Measurements from ENCODE around the gene INIP.
A peak's percentile ranks its signal among the peaks of the same experiment; 100 is the strongest.

INIP gene

DNA sequence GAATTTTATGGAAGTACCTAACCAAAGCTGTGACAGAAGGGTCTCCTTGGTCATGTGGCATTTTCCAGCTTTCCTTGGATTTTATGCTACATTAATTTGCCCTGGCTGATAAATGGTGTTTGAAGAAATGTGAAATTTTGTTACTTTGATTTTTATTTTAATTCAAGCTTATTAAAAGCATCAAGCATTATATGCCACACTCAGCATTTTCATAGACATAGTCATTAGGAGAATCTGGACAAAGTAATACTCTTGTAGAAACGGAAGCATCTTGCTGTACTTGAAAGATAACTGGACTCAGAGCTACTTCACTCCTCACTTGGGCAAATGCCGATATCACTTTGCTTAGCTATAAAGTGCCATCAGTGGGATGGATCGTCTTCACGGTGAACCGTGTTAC is 54.2 kb downstream of the INIP start:
- H3K36me3 ChIP-seq (ENCODE audit: insufficient read depth, low read depth, low read length) = peaks cover 15% of the 10 kb centered on the region
- H3K27ac ChIP-seq (ENCODE audit: low read length) = no peak overlapping the region
- H3K9ac ChIP-seq (ENCODE audit: low read depth, low read length) = no peak overlapping the region
- no peak overlapping the region for H3K4me3 ChIP-seq (ENCODE audit: low read length)
- no peaks in the 10 kb centered on the region for H3K4me1 ChIP-seq (ENCODE audit: insufficient read depth, low read length)
- no peaks in the 10 kb centered on the region for H3K9me3 ChIP-seq (ENCODE audit: insufficient read depth, low read depth, low read length)
- no peaks in the 10 kb centered on the region for H3K27me3 ChIP-seq (ENCODE audit: insufficient read depth, low read length)

DNA sequence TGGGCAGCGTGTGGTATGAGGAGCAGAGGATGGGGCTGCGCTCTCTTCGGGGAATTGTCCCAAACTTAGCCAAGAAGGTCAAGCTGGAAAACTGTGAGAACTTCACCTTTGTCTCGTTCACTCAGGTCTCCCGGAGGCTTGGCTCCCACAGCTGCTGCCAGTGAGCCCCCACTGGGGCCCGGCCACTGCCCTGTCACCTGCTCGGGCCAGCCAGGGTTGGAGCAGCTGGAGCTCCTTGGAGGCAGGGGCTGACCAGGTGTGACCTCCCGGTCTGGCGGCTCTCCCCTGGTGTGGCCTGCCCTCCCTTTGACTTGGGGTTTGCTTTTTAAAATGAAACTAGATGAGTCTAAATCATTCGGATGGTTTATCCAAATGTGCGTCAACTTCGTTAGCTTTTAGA is 58.0 kb downstream of the INIP start:
- Histone ChIP-seq H3K4me3 (ENCODE audit: low read length) (no peak overlapping the region), H3K9ac (ENCODE audit: low read depth, low read length) (no peak overlapping the region), H3K9me3 (ENCODE audit: insufficient read depth, low read depth, low read length) (no peaks in the 10 kb centered on the region), H3K27ac (ENCODE audit: low read length) (no peak overlapping the region), H3K36me3 (ENCODE audit: insufficient read depth, low read depth, low read length) (peaks cover 15% of the 10 kb centered on the region), H3K4me1 (ENCODE audit: insufficient read depth, low read length) (peaks cover 8% of the 10 kb centered on the region; the same call in 1 of the 2 replicates), H3K27me3 (ENCODE audit: insufficient read depth, low read length) (no peaks in the 10 kb centered on the region)

- Histone ChIP-seq H3K9ac (ENCODE audit: low read depth, low read length) (no peak overlapping the region), H3K9me3 (ENCODE audit: insufficient read depth, low read depth, low read length) (no peaks in the 10 kb centered on the region), H3K27me3 (ENCODE audit: insufficient read depth, low read length) (no peaks in the 10 kb centered on the region), H3K4me3 (ENCODE audit: low read length) (no peak overlapping the region), H3K36me3 (ENCODE audit: insufficient read depth, low read depth, low read length) (peaks cover 15% of the 10 kb centered on the region), H3K27ac (ENCODE audit: low read length) (no peak overlapping the region), H3K4me1 (ENCODE audit: insufficient read depth, low read length) (peaks cover 23% of the 10 kb centered on the region; the same call in 1 of the 2 replicates)
Observed at GRCh38 chr9:112655668-112656067, 62.2 kb downstream of the INIP start.

DNA sequence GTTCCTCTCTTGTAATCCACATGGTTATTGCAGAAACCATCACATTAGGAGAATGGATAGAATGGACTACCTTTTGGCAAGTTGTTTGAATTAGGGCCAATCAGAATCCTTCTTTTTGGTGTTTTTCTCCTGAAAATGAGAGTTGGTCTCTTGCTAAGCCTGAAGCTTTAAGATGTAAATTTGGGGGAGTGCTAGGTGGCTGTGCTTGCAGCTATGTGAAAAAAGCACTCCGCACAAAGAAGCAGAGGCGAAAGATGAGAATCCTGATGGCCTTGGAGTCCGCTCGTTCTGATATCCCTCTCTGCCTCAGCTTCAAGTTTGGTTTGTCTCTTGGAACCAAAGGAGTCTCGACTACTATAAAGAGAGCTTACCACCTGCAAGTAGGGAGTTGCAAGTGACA is 63.6 kb downstream of the INIP start:
- H3K36me3 ChIP-seq (ENCODE audit: insufficient read depth, low read depth, low read length) = peaks cover 9% of the 10 kb centered on the region
- H3K27me3 ChIP-seq (ENCODE audit: insufficient read depth, low read length) = no peaks in the 10 kb centered on the region
- peak overlapping the region; percentile 28 for H3K4me3 ChIP-seq (ENCODE audit: low read length)
- no peak overlapping the region for H3K27ac ChIP-seq (ENCODE audit: low read length)
- H3K4me1 ChIP-seq (ENCODE audit: insufficient read depth, low read length) = peaks cover 23% of the 10 kb centered on the region; the same call in 1 of the 2 replicates
- H3K9me3 ChIP-seq (ENCODE audit: insufficient read depth, low read depth, low read length) = 0 out of 2 replicates have a peak, but pooled peaks cover 2% of the 10 kb centered on the region
- peak overlapping the region; percentile 32; the same call in 1 of the 2 replicates for H3K9ac ChIP-seq (ENCODE audit: low read depth, low read length)

DNA sequence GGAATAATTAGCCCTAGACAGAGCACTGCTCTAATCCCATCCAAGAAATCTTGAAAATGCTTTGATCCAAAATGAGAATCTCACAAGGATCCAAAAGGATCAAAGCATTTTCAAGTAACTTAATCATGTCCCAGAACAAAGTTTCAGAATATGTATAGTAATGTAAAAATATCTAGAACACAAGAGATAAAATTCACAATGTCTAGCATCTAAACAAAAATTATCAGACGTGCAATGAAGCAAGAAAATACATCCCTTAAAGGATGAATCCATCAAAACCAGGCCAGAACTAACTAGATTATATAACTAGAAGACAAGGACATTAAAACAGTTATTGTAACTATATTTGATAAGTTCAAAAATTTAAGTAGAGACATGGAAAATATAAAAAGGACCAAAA is 69.3 kb downstream of the INIP start:
- Histone ChIP-seq H3K36me3 (ENCODE audit: insufficient read depth, low read depth, low read length) (peaks cover 17% of the 10 kb centered on the region; the same call in 1 of the 2 replicates), H3K4me3 (ENCODE audit: low read length) (no peak overlapping the region), H3K4me1 (ENCODE audit: insufficient read depth, low read length) (peaks cover 5% of the 10 kb centered on the region; the same call in 1 of the 2 replicates), H3K9ac (ENCODE audit: low read depth, low read length) (no peak overlapping the region), H3K9me3 (ENCODE audit: insufficient read depth, low read depth, low read length) (0 out of 2 replicates have a peak, but pooled peaks cover 3% of the 10 kb centered on the region), H3K27ac (ENCODE audit: low read length) (no peak overlapping the region), H3K27me3 (ENCODE audit: insufficient read depth, low read length) (no peaks in the 10 kb centered on the region)

DNA sequence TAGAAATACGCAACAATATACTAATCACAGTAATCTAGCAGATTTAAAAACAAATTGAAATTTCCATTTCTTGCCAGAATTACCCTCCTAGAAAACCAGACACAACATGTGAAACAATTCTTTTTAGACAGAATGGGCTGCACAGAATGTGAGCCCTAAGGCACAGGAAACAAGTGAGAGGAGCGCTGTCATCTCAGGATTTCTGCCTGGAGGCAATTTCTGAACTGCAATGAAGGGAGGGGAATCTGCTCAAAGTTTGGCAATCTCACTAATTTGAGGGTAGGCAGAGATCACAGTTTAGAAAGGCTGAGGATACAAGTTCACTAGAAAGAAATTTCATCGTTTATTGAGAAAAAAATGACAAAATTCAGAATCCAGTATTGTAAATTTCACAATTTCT is 70.3 kb downstream of the INIP start:
- no peak overlapping the region for H3K4me3 ChIP-seq (ENCODE audit: low read length)
- H3K9ac ChIP-seq (ENCODE audit: low read depth, low read length) = no peak overlapping the region
- no peaks in the 10 kb centered on the region for H3K4me1 ChIP-seq (ENCODE audit: insufficient read depth, low read length)
- no peak overlapping the region for H3K27ac ChIP-seq (ENCODE audit: low read length)
- H3K27me3 ChIP-seq (ENCODE audit: insufficient read depth, low read length) = no peaks in the 10 kb centered on the region
- peaks cover 17% of the 10 kb centered on the region; the same call in 1 of the 2 replicates for H3K36me3 ChIP-seq (ENCODE audit: insufficient read depth, low read depth, low read length)
- H3K9me3 ChIP-seq (ENCODE audit: insufficient read depth, low read depth, low read length) = 0 out of 2 replicates have a peak, but pooled peaks cover 3% of the 10 kb centered on the region

GRCh38 chr9:112642126-112642525 is 75.8 kb downstream of the INIP start:
- Histone ChIP-seq H3K27me3 (ENCODE audit: insufficient read depth, low read length) (no peaks in the 10 kb centered on the region), H3K9ac (ENCODE audit: low read depth, low read length) (no peak overlapping the region), H3K36me3 (ENCODE audit: insufficient read depth, low read depth, low read length) (no peaks in the 10 kb centered on the region), H3K9me3 (ENCODE audit: insufficient read depth, low read depth, low read length) (peaks cover 13% of the 10 kb centered on the region), H3K4me1 (ENCODE audit: insufficient read depth, low read length) (peaks cover 5% of the 10 kb centered on the region; the same call in 1 of the 2 replicates), H3K4me3 (ENCODE audit: low read length) (no peak overlapping the region), H3K27ac (ENCODE audit: low read length) (no peak overlapping the region)

GRCh38 chr9:112640311-112640710 is 77.6 kb downstream of the INIP start:
- H3K27me3 ChIP-seq (ENCODE audit: insufficient read depth, low read length) = no peaks in the 10 kb centered on the region
- H3K9me3 ChIP-seq (ENCODE audit: insufficient read depth, low read depth, low read length) = peaks cover 13% of the 10 kb centered on the region
- H3K4me3 ChIP-seq (ENCODE audit: low read length) = no peak overlapping the region
- no peak overlapping the region for H3K9ac ChIP-seq (ENCODE audit: low read depth, low read length)
- no peaks in the 10 kb centered on the region for H3K36me3 ChIP-seq (ENCODE audit: insufficient read depth, low read depth, low read length)
- H3K4me1 ChIP-seq (ENCODE audit: insufficient read depth, low read length) = peaks cover 5% of the 10 kb centered on the region; the same call in 1 of the 2 replicates
- H3K27ac ChIP-seq (ENCODE audit: low read length) = no peak overlapping the region

Measured in iPS-20b (cell line).